SU-DHL-6 (cell line): ENCODE results near the gene XRCC1.

Experiments used
- H2AFZ ChIP-seq: fragments of 200-600 bp; sonication (generic); 2 replicates; pipeline ENCODE4 v1.6.1; 2014; ENCODE audit warnings: low read depth, mild to moderate bottlenecking, moderate library complexity, mixed read lengths, antibody characterized with exemption, low read length; ENCODE audit not compliant: severe bottlenecking
- H3F3A ChIP-seq: fragments of 200-600 bp; shearing (Covaris generic); 2 replicates; pipeline ENCODE4 v1.6.0; 2016; ENCODE audit warnings: antibody characterized with exemption, mild to moderate bottlenecking; ENCODE audit not compliant: insufficient read depth
- H3K27ac ChIP-seq: fragments of 200-600 bp; sonication (generic); 2 replicates; pipeline ENCODE4 v1.5.1; 2016; ENCODE audit warnings: low read depth, mild to moderate bottlenecking, low read length, moderate library complexity, mixed read lengths
- H3K27me3 ChIP-seq: fragments of 200-600 bp; sonication (generic), shearing (Covaris generic); 2 replicates; pipeline ENCODE4 v1.6.0; 2014; ENCODE audit warnings: mild to moderate bottlenecking, low read length
- H3K36me3 ChIP-seq: fragments of 200-600 bp; sonication (generic); 2 replicates; pipeline ENCODE4 v1.6.1; 2014; ENCODE audit warnings: mild to moderate bottlenecking, low read length, mixed read lengths
- H3K4me2 ChIP-seq: fragments of 300-600, 200-600 bp; shearing (Covaris generic), sonication (generic); 2 replicates; pipeline ENCODE4 v1.6.0; 2014; ENCODE audit warnings: low read length, low read depth, mild to moderate bottlenecking; ENCODE audit not compliant: poor library complexity, severe bottlenecking
- H3K4me3 ChIP-seq: fragments of 200-600 bp; sonication (generic); 2 replicates; pipeline ENCODE4 v1.5.1; 2014; ENCODE audit warnings: antibody characterized with exemption, low read length, mild to moderate bottlenecking, mixed read lengths; ENCODE audit not compliant: insufficient read depth, poor library complexity, severe bottlenecking
- H3K79me2 ChIP-seq: fragments of 200-600 bp; sonication (generic); 2 replicates; pipeline ENCODE4 v1.6.1; 2014; ENCODE audit warnings: mild to moderate bottlenecking, low read length, moderate library complexity; ENCODE audit not compliant: insufficient read depth
- H3K9ac ChIP-seq: fragments of 200-600 bp; sonication (generic); 2 replicates; pipeline ENCODE4 v1.7.0; 2014; ENCODE audit warnings: mild to moderate bottlenecking, low read length
- H3K9me2 ChIP-seq: fragments of 200-600 bp; sonication (generic); replicated peaks from 2 replicates; pipeline ENCODE4 v1.6.1; 2014; ENCODE audit warnings: low read length; ENCODE audit not compliant: insufficient read depth
- H3K9me3 ChIP-seq: fragments of 200-600 bp; sonication (generic); 2 replicates; pipeline ENCODE4 v1.6.1; 2014; ENCODE audit warnings: low read length, mixed read lengths; ENCODE audit not compliant: insufficient read depth
- H4K20me1 ChIP-seq: fragments of 200-600 bp; sonication (generic); 2 replicates; pipeline ENCODE4 v1.6.1; 2014; ENCODE audit warnings: low read depth, mild to moderate bottlenecking, antibody characterized with exemption, low read length, moderate library complexity, mixed read lengths
- CTCF ChIP-seq: fragments of 200-600 bp; sonication (generic); IDR thresholded peaks from one replicate; pipeline ENCODE4 v1.5.1; 2017; ENCODE audit warnings: antibody characterized with exemption, mild to moderate bottlenecking, low read length, moderate library complexity; ENCODE audit not compliant: insufficient read depth, poor library complexity, severe bottlenecking
- EZH2phosphoT487 ChIP-seq: fragments of 200-600 bp; sonication (generic), shearing (Covaris generic); conservative IDR thresholded peaks from 2 replicates; pipeline ENCODE4 v1.6.1; 2018; ENCODE audit warnings: mild to moderate bottlenecking, antibody characterized with exemption, low read length, moderate library complexity, mixed read lengths

The XRCC1 gene

GRCh38 chr19:43609872-43610271 lies 34.5 kb upstream of the XRCC1 start:
- Histone ChIP-seq H3K79me2 (peaks cover 16% of the 10 kb centered on the region; the same call in 1 of the 2 replicates), H3K27ac (no peak overlapping the region), H3K9me2 (no peaks in the 10 kb centered on the region), H3F3A (no peaks in the 10 kb centered on the region), H3K9me3 (no peaks in the 10 kb centered on the region), H3K4me3 (no peak overlapping the region), H3K27me3 (no peaks in the 10 kb centered on the region), H3K36me3 (no peaks in the 10 kb centered on the region), H3K9ac (no peak overlapping the region), H2AFZ (no peak overlapping the region), H3K4me2 (no peak overlapping the region), H4K20me1 (no peaks in the 10 kb centered on the region)
- TF ChIP-seq EZH2phosphoT487 (no peak), CTCF (no peak)

- Histone ChIP-seq H3K9me2 (no peaks in the 10 kb centered on the region), H3K4me2 (no peak overlapping the region), H3K36me3 (no peaks in the 10 kb centered on the region), H4K20me1 (no peaks in the 10 kb centered on the region), H3F3A (no peaks in the 10 kb centered on the region; the same call in 1 of the 2 replicates), H2AFZ (no peak overlapping the region), H3K9me3 (no peaks in the 10 kb centered on the region), H3K27me3 (no peaks in the 10 kb centered on the region), H3K27ac (no peak overlapping the region), H3K9ac (no peak overlapping the region), H3K4me3 (no peak overlapping the region), H3K79me2 (peaks cover 16% of the 10 kb centered on the region; the same call in 1 of the 2 replicates)
- TF ChIP-seq EZH2phosphoT487 (no peak), CTCF (no peak)
These were observed 32.2 kb upstream of the XRCC1 start for GRCh38 chr19:43607238-43608205.

GRCh38 chr19:43606569-43607229 lies 31.4 kb upstream of the XRCC1 start:
- Histone ChIP-seq H2AFZ (no peak overlapping the region), H3K27ac (no peak overlapping the region), H3K79me2 (0 out of 2 replicates have a peak, but pooled peaks cover 10% of the 10 kb centered on the region), H3K4me2 (no peak overlapping the region), H3K27me3 (no peaks in the 10 kb centered on the region), H3K4me3 (no peak overlapping the region), H3K9me2 (no peaks in the 10 kb centered on the region), H3K9me3 (no peaks in the 10 kb centered on the region), H4K20me1 (no peaks in the 10 kb centered on the region), H3F3A (peaks cover under 1% of the 10 kb centered on the region; the same call in 1 of the 2 replicates), H3K9ac (no peak overlapping the region), H3K36me3 (no peaks in the 10 kb centered on the region)
- TF ChIP-seq EZH2phosphoT487 (no peak), CTCF (no peak)
